SU-DHL-6 (cell line): ENCODE data around the gene MCRIP2.

Experiments used
- H2AFZ ChIP-seq: fragments of 200-600 bp; sonication (generic); 2 replicates; pipeline ENCODE4 v1.6.1; 2014; ENCODE audit warnings: low read depth, mild to moderate bottlenecking, moderate library complexity, mixed read lengths, antibody characterized with exemption, low read length; ENCODE audit not compliant: severe bottlenecking
- H3F3A ChIP-seq: fragments of 200-600 bp; shearing (Covaris generic); 2 replicates; pipeline ENCODE4 v1.6.0; 2016; ENCODE audit warnings: antibody characterized with exemption, mild to moderate bottlenecking; ENCODE audit not compliant: insufficient read depth
- H3K27ac ChIP-seq: fragments of 200-600 bp; sonication (generic); 2 replicates; pipeline ENCODE4 v1.5.1; 2016; ENCODE audit warnings: low read depth, mild to moderate bottlenecking, low read length, moderate library complexity, mixed read lengths
- H3K27me3 ChIP-seq: fragments of 200-600 bp; sonication (generic), shearing (Covaris generic); 2 replicates; pipeline ENCODE4 v1.6.0; 2014; ENCODE audit warnings: mild to moderate bottlenecking, low read length
- H3K36me3 ChIP-seq: fragments of 200-600 bp; sonication (generic); 2 replicates; pipeline ENCODE4 v1.6.1; 2014; ENCODE audit warnings: mild to moderate bottlenecking, low read length, mixed read lengths
- H3K4me2 ChIP-seq: fragments of 300-600, 200-600 bp; shearing (Covaris generic), sonication (generic); 2 replicates; pipeline ENCODE4 v1.6.0; 2014; ENCODE audit warnings: low read length, low read depth, mild to moderate bottlenecking; ENCODE audit not compliant: poor library complexity, severe bottlenecking
- H3K4me3 ChIP-seq: fragments of 200-600 bp; sonication (generic); 2 replicates; pipeline ENCODE4 v1.5.1; 2014; ENCODE audit warnings: antibody characterized with exemption, low read length, mild to moderate bottlenecking, mixed read lengths; ENCODE audit not compliant: insufficient read depth, poor library complexity, severe bottlenecking
- H3K79me2 ChIP-seq: fragments of 200-600 bp; sonication (generic); 2 replicates; pipeline ENCODE4 v1.6.1; 2014; ENCODE audit warnings: mild to moderate bottlenecking, low read length, moderate library complexity; ENCODE audit not compliant: insufficient read depth
- H3K9ac ChIP-seq: fragments of 200-600 bp; sonication (generic); 2 replicates; pipeline ENCODE4 v1.7.0; 2014; ENCODE audit warnings: mild to moderate bottlenecking, low read length
- H3K9me2 ChIP-seq: fragments of 200-600 bp; sonication (generic); replicated peaks from 2 replicates; pipeline ENCODE4 v1.6.1; 2014; ENCODE audit warnings: low read length; ENCODE audit not compliant: insufficient read depth
- H3K9me3 ChIP-seq: fragments of 200-600 bp; sonication (generic); 2 replicates; pipeline ENCODE4 v1.6.1; 2014; ENCODE audit warnings: low read length, mixed read lengths; ENCODE audit not compliant: insufficient read depth
- H4K20me1 ChIP-seq: fragments of 200-600 bp; sonication (generic); 2 replicates; pipeline ENCODE4 v1.6.1; 2014; ENCODE audit warnings: low read depth, mild to moderate bottlenecking, antibody characterized with exemption, low read length, moderate library complexity, mixed read lengths
- CTCF ChIP-seq: fragments of 200-600 bp; sonication (generic); IDR thresholded peaks from one replicate; pipeline ENCODE4 v1.5.1; 2017; ENCODE audit warnings: antibody characterized with exemption, mild to moderate bottlenecking, low read length, moderate library complexity; ENCODE audit not compliant: insufficient read depth, poor library complexity, severe bottlenecking
- EZH2phosphoT487 ChIP-seq: fragments of 200-600 bp; sonication (generic), shearing (Covaris generic); conservative IDR thresholded peaks from 2 replicates; pipeline ENCODE4 v1.6.1; 2018; ENCODE audit warnings: mild to moderate bottlenecking, antibody characterized with exemption, low read length, moderate library complexity, mixed read lengths

MCRIP2 gene

GRCh38 chr16:600781-601180, 40.8 kb upstream of the MCRIP2 start:
- no peaks in the 10 kb centered on the region; the same call in 1 of the 2 replicates for H4K20me1 ChIP-seq

GRCh38 chr16:603933-604332, 37.7 kb upstream of the MCRIP2 start:
- TF ChIP-seq EZH2phosphoT487 (no peak), CTCF (no peak)
- Histone ChIP-seq H3K4me2 (no peak overlapping the region), H3K9me2 (no peaks in the 10 kb centered on the region), H3K4me3 (no peak overlapping the region), H3K9me3 (no peaks in the 10 kb centered on the region), H3K27ac (no peak overlapping the region), H3K36me3 (no peaks in the 10 kb centered on the region), H3K9ac (no peak overlapping the region), H2AFZ (no peak overlapping the region), H4K20me1 (no peaks in the 10 kb centered on the region; the same call in 1 of the 2 replicates), H3K79me2 (no peaks in the 10 kb centered on the region), H3K27me3 (no peaks in the 10 kb centered on the region), H3F3A (no peaks in the 10 kb centered on the region)

More at GRCh38 chr16:600781-601180, 40.8 kb upstream of the MCRIP2 start:
- Histone ChIP-seq H3K36me3 (no peaks in the 10 kb centered on the region), H3K9me3 (no peaks in the 10 kb centered on the region), H3K9ac (no peak overlapping the region), H2AFZ (no peak overlapping the region), H3K27me3 (no peaks in the 10 kb centered on the region), H3K79me2 (no peaks in the 10 kb centered on the region), H3K27ac (no peak overlapping the region), H3F3A (no peaks in the 10 kb centered on the region), H3K4me3 (no peak overlapping the region), H3K4me2 (no peak overlapping the region), H3K9me2 (no peaks in the 10 kb centered on the region)
- peak; percentile 15 for TF ChIP-seq CTCF
- TF ChIP-seq EZH2phosphoT487, result no peak

- TF ChIP-seq EZH2phosphoT487 (no peak), CTCF (no peak)
- Histone ChIP-seq H3K9me3 (no peaks in the 10 kb centered on the region), H2AFZ (no peak overlapping the region), H3K79me2 (no peaks in the 10 kb centered on the region), H4K20me1 (no peaks in the 10 kb centered on the region; the same call in 1 of the 2 replicates), H3K4me2 (no peak overlapping the region), H3K36me3 (no peaks in the 10 kb centered on the region), H3K4me3 (no peak overlapping the region), H3F3A (no peaks in the 10 kb centered on the region), H3K27me3 (no peaks in the 10 kb centered on the region), H3K9ac (no peak overlapping the region), H3K27ac (no peak overlapping the region), H3K9me2 (no peaks in the 10 kb centered on the region)
These were observed 34.8 kb upstream of the MCRIP2 start for GRCh38 chr16:606656-607307.
